ENCODE results near the gene SQOR. TPM values are rescaled to one million over a fixed set of nuclear protein-coding genes. Genes with fewer than 3 reads are reported as not detected.

SQOR gene
- polyA plus RNA-seq, 1 experiment: 74.4 TPM

- no peak overlapping the region for H3K4me3 ChIP-seq (ENCODE audit: low read depth, low read length)
- no peak overlapping the region for H3K27ac ChIP-seq (ENCODE audit: low read depth, low read length)
- DNase-seq (ENCODE audit: low read depth, low spot score): no peak
Observed at GRCh38 chr15:45628136-45628535, 6.7 kb upstream of the SQOR start.

GRCh38 chr15:45630917-45631691, 3.7 kb upstream of the SQOR start:
- peak overlapping the region; percentile 27; the same call in 1 of the 2 replicates for H3K4me3 ChIP-seq (ENCODE audit: low read depth, low read length)
- no peaks in the 10 kb centered on the region for H3K27me3 ChIP-seq (ENCODE audit: control insufficient read depth, insufficient read depth, low read length)
- POLR2A ChIA-PET: no interaction called here
- H3K9me3 ChIP-seq (ENCODE audit: control insufficient read depth, insufficient read depth, low read length): peaks cover 11% of the 10 kb centered on the region
- peak; percentile 68 for DNase-seq (ENCODE audit: low read depth, low spot score)
- peak overlapping the region; percentile 80 for H3K27ac ChIP-seq (ENCODE audit: low read depth, low read length)
- CTCF ChIA-PET: interaction anchor here (1.1 to 2.5 kb wide), 4 partner anchors 17 to 174 kb away, joined by 3 to 12 read pairs (median 4); no protein-coding TSS in a partner anchor
- no peak for TF ChIP-seq CTCF (IDR thresholded peaks at IDR 0.05; ENCODE audit: low read depth, low read length)

More at GRCh38 chr15:45628136-45628535, 6.7 kb upstream of the SQOR start:
- no peak for TF ChIP-seq CTCF (IDR thresholded peaks at IDR 0.05; ENCODE audit: low read depth, low read length)
- no peaks in the 10 kb centered on the region for H3K27me3 ChIP-seq (ENCODE audit: control insufficient read depth, insufficient read depth, low read length)
- CTCF ChIA-PET: interaction anchor here (0.5 to 1.2 kb wide), 2 partner anchors 14 to 77 kb away, joined by 3 read pairs; no protein-coding TSS in a partner anchor
- POLR2A ChIA-PET: no interaction called here
- peaks cover 16% of the 10 kb centered on the region for H3K9me3 ChIP-seq (ENCODE audit: control insufficient read depth, insufficient read depth, low read length)

GRCh38 chr15:45631776-45632175, 3.1 kb upstream of the SQOR start:
- H3K4me3 ChIP-seq (ENCODE audit: low read depth, low read length): peak overlapping the region; percentile 27; the same call in 1 of the 2 replicates
- no peaks in the 10 kb centered on the region for H3K27me3 ChIP-seq (ENCODE audit: control insufficient read depth, insufficient read depth, low read length)
- ChIA-PET CTCF (interaction anchor here (1.1 to 2.5 kb wide), 4 partner anchors 18 to 174 kb away, joined by 3 to 12 read pairs (median 4); no protein-coding TSS in a partner anchor), POLR2A (no interaction called here)
- no peak for TF ChIP-seq CTCF (IDR thresholded peaks at IDR 0.05; ENCODE audit: low read depth, low read length)
- peak overlapping the region; percentile 80 for H3K27ac ChIP-seq (ENCODE audit: low read depth, low read length)
- peaks cover 11% of the 10 kb centered on the region for H3K9me3 ChIP-seq (ENCODE audit: control insufficient read depth, insufficient read depth, low read length)
- DNase-seq (ENCODE audit: low read depth, low spot score): no peak

- no peak for DNase-seq (ENCODE audit: low read depth, low spot score)
- TF ChIP-seq CTCF (IDR thresholded peaks at IDR 0.05; ENCODE audit: low read depth, low read length): peak; percentile 50
- ChIA-PET CTCF (interaction anchor here (0.6 to 0.9 kb wide), 3 partner anchors 10 to 122 kb away, joined by 3 to 5 read pairs (median 3); no protein-coding TSS in a partner anchor), POLR2A (interaction anchor here (0.5 kb wide), 1 partner anchor 346 kb away, joined by 4 read pairs; no protein-coding TSS in a partner anchor)
- peak overlapping the region; percentile 70 for H3K27ac ChIP-seq (ENCODE audit: low read depth, low read length)
- H3K9me3 ChIP-seq (ENCODE audit: control insufficient read depth, insufficient read depth, low read length): no peaks in the 10 kb centered on the region; the same call in 1 of the 2 replicates
- H3K4me3 ChIP-seq (ENCODE audit: low read depth, low read length): peak overlapping the region; percentile 76
- H3K27me3 ChIP-seq (ENCODE audit: control insufficient read depth, insufficient read depth, low read length): no peaks in the 10 kb centered on the region
Observed at GRCh38 chr15:45635191-45635638, 386 bp downstream of the SQOR start.

- no peaks in the 10 kb centered on the region for H3K27me3 ChIP-seq (ENCODE audit: control insufficient read depth, insufficient read depth, low read length)
- H3K9me3 ChIP-seq (ENCODE audit: control insufficient read depth, insufficient read depth, low read length): no peaks in the 10 kb centered on the region; the same call in 1 of the 2 replicates
- no peak for TF ChIP-seq CTCF (IDR thresholded peaks at IDR 0.05; ENCODE audit: low read depth, low read length)
- peak overlapping the region; percentile 76 for H3K4me3 ChIP-seq (ENCODE audit: low read depth, low read length)
- H3K27ac ChIP-seq (ENCODE audit: low read depth, low read length): peak overlapping the region; percentile 3
- DNase-seq (ENCODE audit: low read depth, low spot score): no peak
- POLR2A ChIA-PET: no interaction called here
- CTCF ChIA-PET: no interaction called here
Observed at GRCh38 chr15:45635763-45636292, 999 bp downstream of the SQOR start.
